GM19438 (cell line): ENCODE results near the gene NDUFA7.
"Not testable (repeated sequence)": the region's sequence is repeated elsewhere in the genome, so short reads cannot be mapped to it uniquely, and the experiment has no call there.

Experiments
- ATAC-seq: cut with Tn5 transposase; IDR thresholded peaks from one replicate; pipeline ENCODE4 v1.9.1; 2021; ENCODE audit warnings: low read depth; ENCODE audit not compliant: unreplicated experiment

NDUFA7 gene

DNA sequence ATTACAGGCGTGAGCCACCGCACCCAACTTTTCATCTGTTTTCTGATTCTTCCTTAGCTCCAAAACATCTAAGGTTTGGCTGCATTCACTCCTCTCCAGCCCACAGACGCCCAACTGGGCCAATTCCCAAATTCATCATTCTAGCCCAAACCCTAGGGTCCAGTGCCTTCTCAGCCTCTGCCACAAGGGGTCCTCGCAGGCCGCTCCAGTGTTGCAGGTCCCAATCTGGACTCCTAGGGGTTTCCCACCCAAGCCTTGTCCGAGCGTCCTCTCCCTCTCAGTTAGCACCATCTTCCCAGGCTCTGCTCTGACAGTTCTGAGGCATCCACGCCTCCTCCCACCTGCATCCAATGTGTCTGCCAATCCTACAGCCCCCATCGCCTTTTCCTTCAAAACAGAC lies 29.8 kb downstream of the NDUFA7 start:
- ATAC-seq = not testable (repeated sequence)

DNA sequence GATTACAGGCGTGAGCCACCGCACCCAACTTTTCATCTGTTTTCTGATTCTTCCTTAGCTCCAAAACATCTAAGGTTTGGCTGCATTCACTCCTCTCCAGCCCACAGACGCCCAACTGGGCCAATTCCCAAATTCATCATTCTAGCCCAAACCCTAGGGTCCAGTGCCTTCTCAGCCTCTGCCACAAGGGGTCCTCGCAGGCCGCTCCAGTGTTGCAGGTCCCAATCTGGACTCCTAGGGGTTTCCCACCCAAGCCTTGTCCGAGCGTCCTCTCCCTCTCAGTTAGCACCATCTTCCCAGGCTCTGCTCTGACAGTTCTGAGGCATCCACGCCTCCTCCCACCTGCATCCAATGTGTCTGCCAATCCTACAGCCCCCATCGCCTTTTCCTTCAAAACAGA lies 44.7 kb downstream of the NDUFA7 start:
- ATAC-seq = not testable (repeated sequence)

- ATAC-seq = no peak
Observed at GRCh38 chr19:8269724-8270123, 51.5 kb downstream of the NDUFA7 start.

DNA sequence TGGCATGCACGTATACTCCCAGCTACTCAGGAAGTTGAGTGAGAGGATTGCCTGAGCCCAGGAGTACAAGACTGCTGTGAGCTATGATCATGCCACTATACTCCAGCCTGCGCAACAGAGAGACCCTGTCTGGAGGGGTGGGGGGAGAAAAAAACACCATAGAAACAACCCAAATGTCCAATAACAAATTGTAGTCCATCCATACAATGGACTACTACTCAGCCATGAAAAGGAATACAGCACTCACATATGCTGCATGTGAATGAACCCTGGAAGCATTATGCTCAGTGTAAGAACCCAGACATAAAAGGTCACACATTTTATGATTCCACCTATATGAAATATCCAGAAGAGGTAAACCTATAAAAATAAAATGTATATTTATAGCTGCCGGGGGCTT lies 55.3 kb downstream of the NDUFA7 start:
- ATAC-seq = no peak

DNA sequence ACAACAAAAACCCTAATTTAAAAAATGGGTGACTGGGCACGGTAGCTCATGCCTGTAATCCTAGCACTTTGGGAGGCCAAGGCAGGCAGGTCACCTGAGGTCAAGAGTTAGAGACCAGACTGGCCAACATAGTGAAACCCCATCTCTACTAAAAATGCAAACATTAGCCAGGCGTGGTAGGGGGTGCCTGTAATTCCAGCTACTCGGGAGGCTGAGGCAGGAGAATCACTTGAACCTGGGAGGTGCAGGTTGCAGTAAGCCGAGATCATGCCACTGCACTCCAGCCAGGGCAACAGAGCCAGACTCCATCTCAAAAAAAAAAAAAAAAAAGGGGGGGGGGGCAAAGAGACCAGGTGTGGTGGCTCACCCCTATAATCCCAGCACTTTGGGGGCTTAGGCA lies 56.9 kb downstream of the NDUFA7 start:
- not testable (repeated sequence) for ATAC-seq

GRCh38 chr19:8262431-8262830 lies 58.7 kb downstream of the NDUFA7 start:
- no peak for ATAC-seq

DNA sequence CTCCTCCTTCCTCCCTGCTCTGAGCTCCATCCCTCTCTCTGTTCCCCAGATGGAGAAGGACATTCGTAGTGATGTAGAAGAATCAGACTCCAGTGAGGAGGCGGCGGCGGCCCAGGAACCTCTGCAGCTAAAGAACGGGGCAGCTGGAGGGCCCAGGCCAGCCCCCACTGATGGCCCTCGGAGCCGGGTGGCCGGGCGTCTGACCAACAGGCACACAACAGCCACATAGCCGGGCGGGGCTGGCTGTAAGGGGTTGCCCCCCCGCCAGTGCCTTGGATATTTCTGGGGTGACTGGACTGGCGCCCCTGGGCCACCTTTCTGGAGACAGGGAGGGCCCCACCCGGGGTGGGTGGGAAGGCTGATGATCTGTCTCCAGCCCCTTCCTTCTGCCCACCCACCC lies 59.3 kb downstream of the NDUFA7 start:
- ATAC-seq = no peak

- ATAC-seq = no peak
Observed at GRCh38 chr19:8261347-8261746, 59.8 kb downstream of the NDUFA7 start.
